Liver (tissue), 3 donors: ENCODE results near the gene INA.

Experiments
- CTCF ChIP-seq: fragments of 150-350 bp; IDR thresholded peaks from 2 replicates; pipeline ENCODE4 v1.5.1; 2017; ENCODE audit warnings: improper control_type of control experiment, low read depth, low read length; ENCODE audit not compliant: missing input control
- MAX ChIP-seq: IDR thresholded peaks from 2 replicates; pipeline ENCODE4 v1.6.1; 2016; ENCODE audit warnings: antibody characterized with exemption
- RXRA ChIP-seq, 2 donors: IDR thresholded peaks; 2 replicates each; pipeline ENCODE4 v1.6.1; 2017 to 2018; ENCODE audit warnings: antibody characterized with exemption in 2 of 2, mild to moderate bottlenecking in 1 of 2
- donor health status: healthy.
- donor health status: healthy.

GRCh38 chr10:103316087-103316486, 39.1 kb downstream of the INA start:
- TF ChIP-seq CTCF = no peak
- no peak for TF ChIP-seq RXRA (IDR thresholded peaks at IDR 0.05)
- no peak for TF ChIP-seq MAX
